Naive thymus-derived CD4-positive, alpha-beta T cell (primary cell): ENCODE data around the gene CFAP99. TPM values are rescaled to one million over a fixed set of nuclear protein-coding genes. Genes with fewer than 3 reads are reported as not detected.

Experiments
- ATAC-seq: fragments of 150-1000 bp; cut with Tn5 transposase; 2 replicates; pipeline ENCODE4 v1.10.0; 2021; ENCODE audit warnings: mild to moderate bottlenecking, moderate library complexity
- CTCF ChIA-PET: fragments of 350-600 bp; sonication (Branson Sonifier 250); formaldehyde crosslinking; loops from one replicate; lab custom pipeline; 2021; ENCODE audit warnings: antibody characterized with exemption; lab: Charles Lee
- POLR2A ChIA-PET: fragments of 350-600 bp; sonication (Branson Sonifier 250); formaldehyde crosslinking; loops from one replicate; lab custom pipeline; 2021; ENCODE audit warnings: antibody characterized with exemption, inconsistent platforms; lab: Charles Lee
- DNase-seq, 9 donors: peaks; one replicate each; pipeline versions ENCODE4 v3.0.0 to v3.0.0-alpha.2; 2020 to 2022; ENCODE audit warnings: mixed read lengths in 1 of 9
- H3K27ac ChIP-seq: one replicate; pipeline ENCODE4 v1.7.0; 2013; ENCODE audit warnings: mild to moderate bottlenecking, low read depth, low read length, moderate library complexity
- H3K27me3 ChIP-seq, 2 donors: one replicate each; pipeline ENCODE4 v1.7.0; 2013; ENCODE audit warnings: low read length in 2 of 2, mild to moderate bottlenecking in 2 of 2, moderate library complexity in 2 of 2; ENCODE audit not compliant: control insufficient read depth in 2 of 2, insufficient read depth in 2 of 2
- H3K36me3 ChIP-seq, 3 experiments: 1 replicate in 2 of 3; 2 replicates in 1 of 3; pipeline ENCODE4 v1.7.0; 2013; ENCODE audit warnings: low read length in 3 of 3, mild to moderate bottlenecking in 3 of 3, moderate library complexity in 1 of 3; ENCODE audit not compliant: insufficient read depth in 3 of 3, control insufficient read depth in 2 of 3
- H3K4me1 ChIP-seq, 2 donors: one replicate each; pipeline ENCODE4 v1.7.0; 2013; ENCODE audit warnings: low read length in 2 of 2, mild to moderate bottlenecking in 2 of 2, moderate library complexity in 1 of 2; ENCODE audit not compliant: control insufficient read depth in 2 of 2, insufficient read depth in 2 of 2
- H3K4me3 ChIP-seq: 2 replicates; pipeline ENCODE4 v1.7.0; 2013; ENCODE audit warnings: mild to moderate bottlenecking, low read length
- H3K9me3 ChIP-seq, 3 experiments: 1 replicate in 2 of 3; 2 replicates in 1 of 3; pipeline ENCODE4 v1.7.0; 2013; ENCODE audit warnings: low read length in 3 of 3; ENCODE audit not compliant: control insufficient read depth in 2 of 3
- H3K27ac Mint-ChIP-seq, 9 donors: one replicate each; pipeline ENCODE4 v1.8.0; 2020 to 2022; ENCODE audit warnings: mixed read lengths in 9 of 9, mild to moderate bottlenecking in 8 of 9, moderate library complexity in 5 of 9, inconsistent platforms in 2 of 9
- H3K27me3 Mint-ChIP-seq, 5 donors: one replicate each; pipeline ENCODE4 v1.8.0; 2021 to 2022; ENCODE audit warnings: mixed read lengths in 5 of 5, mild to moderate bottlenecking in 1 of 5
- H3K36me3 Mint-ChIP-seq, 5 donors: one replicate each; pipeline ENCODE4 v1.8.0; 2020 to 2022; ENCODE audit warnings: mixed read lengths in 5 of 5, mild to moderate bottlenecking in 3 of 5, inconsistent platforms in 1 of 5
- H3K4me1 Mint-ChIP-seq, 7 donors: one replicate each; pipeline ENCODE4 v1.8.0; 2020 to 2022; ENCODE audit warnings: mixed read lengths in 7 of 7, mild to moderate bottlenecking in 3 of 7, inconsistent platforms in 1 of 7
- H3K4me3 Mint-ChIP-seq, 10 donors: one replicate each; pipeline ENCODE4 v1.8.0; 2020 to 2022; ENCODE audit warnings: mild to moderate bottlenecking in 10 of 10, mixed read lengths in 10 of 10, moderate library complexity in 6 of 10, inconsistent platforms in 2 of 10
- H3K9me3 Mint-ChIP-seq, 11 donors: one replicate each; pipeline ENCODE4 v1.8.0; 2020 to 2022; ENCODE audit warnings: mixed read lengths in 11 of 11, mild to moderate bottlenecking in 4 of 11, inconsistent platforms in 1 of 11, moderate library complexity in 1 of 11
- intact Hi-C, 2 donors: fragments of 100-400 bp; cut with micrococcal nuclease; formaldehyde crosslinking; loops; one replicate each; pipeline ENCODE4 v1.15.1; 2023
- polyA plus RNA-seq, 2 donors: library from polyadenylated mRNA; unstranded; fragments of 300-500 nt; fragmentation: Illumina TruSeq; gene quantifications; one replicate each; pipeline ENCODE4 v1.2.3, GENCODE V29; 2021
- total RNA-seq, 6 experiments: library from RNA in 5 of 6; stranded (reverse) in 5 of 6; gene quantifications; 1 replicate in 5 of 6; 2 replicates in 1 of 6; pipeline ENCODE4 v1.2.3 and lab custom pipeline; 2021 to 2026

CFAP99 gene
- under 1 TPM in 2 of 5 experiments, not detected in 3; 0.12 to 0.27 TPM for total RNA-seq
- not detected for polyA plus RNA-seq
- total RNA-seq (lab: John Stamatoyannopoulos, UW), result not detected

DNA sequence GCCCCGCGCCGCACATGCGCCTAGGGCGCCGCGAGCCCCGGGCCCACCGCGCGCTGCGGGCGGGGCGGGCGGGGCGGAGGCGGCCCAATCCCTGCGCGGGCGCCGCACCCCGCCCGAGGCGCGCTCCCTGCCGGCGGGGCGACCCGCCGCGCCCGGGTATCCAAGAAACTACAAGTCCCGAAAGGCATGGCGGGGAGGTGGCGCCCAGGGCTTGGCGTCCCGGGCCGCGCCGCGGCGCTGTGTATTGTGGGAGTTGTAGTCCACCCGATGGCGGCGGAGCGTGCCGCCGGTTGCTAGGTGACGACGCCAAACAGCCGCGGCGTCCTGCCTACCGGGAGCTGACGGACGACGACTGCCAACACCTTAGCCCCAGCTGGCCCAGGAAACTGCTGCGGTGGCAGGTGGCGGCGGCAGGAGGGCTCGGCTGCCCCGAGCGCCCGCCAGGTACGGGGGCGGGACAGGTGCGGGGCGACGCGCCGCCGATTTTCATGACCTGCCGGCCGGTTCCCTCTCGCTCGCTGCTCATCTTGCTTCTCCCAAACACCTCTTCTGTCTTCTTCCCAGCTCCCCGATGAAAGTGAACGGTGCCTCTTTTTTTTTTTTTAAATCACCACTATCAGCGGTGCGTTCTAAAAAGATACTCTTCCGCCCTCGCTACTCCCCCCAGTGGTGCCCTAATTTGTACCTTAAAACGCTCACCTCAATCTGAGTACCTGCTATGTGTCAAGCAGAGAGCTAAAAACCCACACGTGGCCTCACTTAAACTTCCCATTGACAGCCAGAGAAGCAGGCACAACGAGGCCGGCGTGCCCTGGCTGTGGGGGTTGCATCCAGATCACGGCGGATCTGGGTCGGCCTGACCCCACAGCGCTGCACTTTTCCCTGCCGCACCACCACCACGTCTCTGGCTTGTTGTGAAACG, at the start of gene CFAP99:
CFAP99 (plus strand) TSS at position 306 of the 922 bp plus-strand sequence.
- Mint-ChIP-seq H3K36me3 (peaks cover 0 to 5% (median 0%) of the 10 kb centered on the region in 5 donors), H3K9me3 (peaks cover 0 to 4% (median 0%) of the 10 kb centered on the region in 11 donors), H3K4me1 (peaks cover 33 to 46% (median 40%) of the 10 kb centered on the region in 7 donors), H3K27ac (peak within 1 kb of the TSS; percentile 81 to 98 (median 90)), H3K27me3 (peaks cover 8 to 67% (median 13%) of the 10 kb centered on the region in 5 donors), H3K4me3 (peak within 1 kb of the TSS; percentile 85 to 98 (median 92))
- peaks cover 24 to 28% of the 10 kb centered on the region in 2 donors for H3K4me1 ChIP-seq
- H3K4me3 ChIP-seq, result peak within 1 kb of the TSS; percentile 70
- no peaks in the 10 kb centered on the region for H3K27me3 ChIP-seq
- H3K9me3 ChIP-seq, result no peaks in the 10 kb centered on the region
- H3K36me3 ChIP-seq, result no peaks in the 10 kb centered on the region
- ChIA-PET CTCF (interaction anchor here (0.6 to 1.3 kb wide), 5 partner anchors 19 to 530 kb away, joined by 3 to 5 read pairs (median 5); no protein-coding TSS in a partner anchor), POLR2A (interaction anchor here (0.8 to 2.9 kb wide), 4 partner anchors 50 to 177 kb away, joined by 3 to 11 read pairs (median 4); partner anchors contain the start of genes HAUS3, POLN and RNF4)
- H3K27ac ChIP-seq, result peak within 1 kb of the TSS; percentile 73
- ATAC-seq, result peak; percentile 95
- peak; percentile 89 to 97 (median 93) for DNase-seq
- intact Hi-C loops, result loop anchor here (1.0 to 10.0 kb wide), 21 partner anchors 16 to 1484 kb away; partner anchors contain the start of genes FAM193A (in 2 of the 2), HAUS3 (in 2 of the 2), HTT (in 2 of the 2) and HTT-AS (in 2 of the 2)

- no peak overlapping the region for H3K27ac Mint-ChIP-seq
- ATAC-seq, result no peak
Observed at GRCh38 chr4:2370597-2371320, 48.0 kb upstream of the CFAP99 start.

DNA sequence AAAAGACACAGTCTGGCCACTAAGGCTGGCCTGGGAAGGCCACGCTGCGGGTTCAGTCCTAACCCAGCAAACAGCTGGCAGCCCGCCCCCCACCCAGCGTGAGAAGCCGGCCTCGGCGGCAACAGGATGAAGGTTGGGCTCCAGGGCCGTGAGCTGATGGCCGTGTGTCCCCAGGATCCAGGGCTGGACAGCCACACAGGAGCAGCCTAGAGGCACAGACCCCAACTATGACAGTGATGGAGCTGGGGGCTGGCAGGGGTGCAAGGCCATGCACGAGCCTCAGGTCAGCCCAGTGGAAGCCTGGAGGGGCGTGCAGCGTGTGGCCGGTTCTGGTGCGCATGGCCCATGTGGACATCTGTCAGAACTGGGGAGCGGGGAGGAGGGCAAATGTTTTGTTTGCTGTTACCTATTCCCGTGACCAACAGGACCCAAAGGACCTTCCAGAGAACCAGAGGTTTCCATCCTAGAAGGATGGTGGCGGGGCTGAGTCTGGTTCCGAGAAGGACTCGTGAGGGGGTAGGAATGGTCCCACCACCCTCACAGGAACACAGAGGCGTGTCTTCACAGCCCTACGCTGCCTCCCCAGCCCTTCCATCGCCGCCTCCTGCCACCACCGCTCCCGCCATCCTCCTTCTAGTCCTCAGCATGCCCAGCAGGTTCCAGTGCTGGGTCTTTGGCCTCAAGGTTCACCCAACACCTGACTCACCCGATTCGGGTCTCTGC, 46.8 kb upstream of the CFAP99 start:
- ATAC-seq, result no peak
- Histone ChIP-seq H3K4me1 (no peaks in the 10 kb centered on the region), H3K27me3 (no peaks in the 10 kb centered on the region), H3K9me3 (peaks cover 0 to 4% (median 0%) of the 10 kb centered on the region in 3 experiments), H3K36me3 (no peaks in the 10 kb centered on the region), H3K4me3 (no peak overlapping the region), H3K27ac (no peak overlapping the region)
- no peak for DNase-seq
- Mint-ChIP-seq H3K4me3 (no peak overlapping the region), H3K36me3 (peaks cover 0 to 8% (median 0%) of the 10 kb centered on the region in 5 donors), H3K27me3 (no peaks in the 10 kb centered on the region), H3K4me1 (peaks cover 0 to 4% (median 0%) of the 10 kb centered on the region in 7 donors), H3K9me3 (peaks cover 0 to 12% (median 0%) of the 10 kb centered on the region in 11 donors), H3K27ac (no peak overlapping the region)
- ChIA-PET POLR2A (no interaction called here), CTCF (no interaction called here)
- intact Hi-C loops, result no loop called here

More at GRCh38 chr4:2370597-2371320, 48.0 kb upstream of the CFAP99 start:
- Mint-ChIP-seq H3K4me1 (peaks cover 0 to 4% (median 0%) of the 10 kb centered on the region in 7 donors), H3K27me3 (no peaks in the 10 kb centered on the region), H3K4me3 (no peak overlapping the region), H3K9me3 (peaks cover 0 to 12% (median 0%) of the 10 kb centered on the region in 11 donors), H3K36me3 (peaks cover 0 to 8% (median 0%) of the 10 kb centered on the region in 5 donors)
- Histone ChIP-seq H3K4me1 (no peaks in the 10 kb centered on the region), H3K27ac (no peak overlapping the region), H3K4me3 (no peak overlapping the region), H3K27me3 (no peaks in the 10 kb centered on the region), H3K36me3 (no peaks in the 10 kb centered on the region), H3K9me3 (peaks cover 0 to 4% (median 0%) of the 10 kb centered on the region in 3 experiments)
- POLR2A ChIA-PET, result no interaction called here
- DNase-seq, result no peak
- intact Hi-C loops, result no loop called here
- CTCF ChIA-PET, result no interaction called here

DNA sequence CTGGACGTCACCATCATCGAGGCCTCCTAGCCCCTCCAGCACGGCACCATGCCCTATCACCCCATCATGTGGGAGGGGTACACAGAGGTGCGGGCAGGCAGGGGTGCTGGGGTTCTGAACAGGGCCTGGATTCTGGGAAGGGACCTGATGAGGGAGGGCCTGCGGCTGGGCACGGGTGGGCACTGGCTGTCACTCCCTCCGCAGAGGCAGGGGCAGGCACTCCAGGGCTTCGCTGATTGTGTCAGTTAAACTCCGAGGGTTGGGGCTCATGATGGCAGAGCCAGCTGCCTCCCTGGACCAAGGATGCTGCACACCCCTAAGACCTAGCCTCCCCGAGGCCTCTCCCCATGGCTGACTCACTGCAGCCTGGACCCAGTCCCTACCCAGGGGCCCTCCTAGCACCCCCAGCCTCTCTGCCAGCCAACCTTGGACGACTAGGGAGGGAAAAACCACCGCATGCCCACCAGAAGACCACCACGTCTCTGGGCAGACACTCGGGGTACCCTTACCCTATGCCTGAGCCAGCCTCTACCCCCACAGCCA, 46.2 kb upstream of the CFAP99 start:
- ATAC-seq (no peak), DNase-seq (no peak)
- no peak overlapping the region for H3K27ac ChIP-seq
- ChIA-PET POLR2A (no interaction called here), CTCF (no interaction called here)
- no peaks in the 10 kb centered on the region for H3K4me1 ChIP-seq
- peaks cover 0 to 8% (median 0%) of the 10 kb centered on the region in 5 donors for H3K36me3 Mint-ChIP-seq
- intact Hi-C loops, result no loop called here
- no peak overlapping the region for H3K27ac Mint-ChIP-seq
- peaks cover 0 to 4% (median 0%) of the 10 kb centered on the region in 3 experiments for H3K9me3 ChIP-seq
- H3K4me3 ChIP-seq, result no peak overlapping the region
- H3K36me3 ChIP-seq, result no peaks in the 10 kb centered on the region
- H3K4me3 Mint-ChIP-seq, result no peak overlapping the region
- peaks cover 0 to 12% (median 0%) of the 10 kb centered on the region in 11 donors for H3K9me3 Mint-ChIP-seq
- H3K27me3 Mint-ChIP-seq, result no peaks in the 10 kb centered on the region
- H3K27me3 ChIP-seq, result no peaks in the 10 kb centered on the region
- H3K4me1 Mint-ChIP-seq, result peaks cover 0 to 4% (median 0%) of the 10 kb centered on the region in 7 donors

- H3K27me3 ChIP-seq, result no peaks in the 10 kb centered on the region
- Mint-ChIP-seq H3K4me3 (no peak overlapping the region), H3K9me3 (peaks cover 0 to 7% (median 0%) of the 10 kb centered on the region in 11 donors), H3K27me3 (no peaks in the 10 kb centered on the region), H3K36me3 (peaks cover 0 to 8% (median 0%) of the 10 kb centered on the region in 5 donors), H3K27ac (no peak overlapping the region), H3K4me1 (peaks cover 0 to 4% (median 0%) of the 10 kb centered on the region in 7 donors)
- POLR2A ChIA-PET, result no interaction called here
- no peaks in the 10 kb centered on the region for H3K4me1 ChIP-seq
- H3K27ac ChIP-seq, result no peak overlapping the region
- DNase-seq, result no peak
- H3K4me3 ChIP-seq, result no peak overlapping the region
- intact Hi-C loops, result no loop called here
- ATAC-seq, result no peak
- H3K9me3 ChIP-seq, result peaks cover 0 to 4% (median 0%) of the 10 kb centered on the region in 3 experiments
- H3K36me3 ChIP-seq, result no peaks in the 10 kb centered on the region
- CTCF ChIA-PET, result interaction anchor here (1.4 kb wide), 1 partner anchor 154 kb away, joined by 3 read pairs; no protein-coding TSS in a partner anchor
Observed at GRCh38 chr4:2373532-2373931, 45.2 kb upstream of the CFAP99 start.
